ENCODE data around the gene THSD7B.

DNA sequence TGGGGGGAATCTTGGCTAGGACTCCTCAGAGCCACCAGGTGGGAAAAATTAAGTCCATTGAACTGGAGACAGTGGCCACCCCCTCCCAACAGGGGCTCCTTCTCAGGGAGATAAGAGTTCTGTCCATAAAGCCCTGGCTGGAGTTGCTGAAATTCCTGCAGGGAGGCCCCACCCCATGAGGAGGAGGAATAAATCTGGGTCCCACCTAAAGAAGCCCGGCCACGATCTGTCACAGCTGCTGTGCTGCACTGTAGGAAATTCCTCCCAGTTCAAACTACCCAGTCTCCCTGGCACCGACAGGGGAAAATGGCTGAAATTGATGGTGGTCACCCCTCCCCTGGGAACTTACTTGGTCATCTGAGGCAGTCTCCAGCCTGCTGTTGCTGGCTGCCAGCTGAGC, 215.0 kb downstream of the THSD7B start:
- TF ChIP-seq, protein P1, sequence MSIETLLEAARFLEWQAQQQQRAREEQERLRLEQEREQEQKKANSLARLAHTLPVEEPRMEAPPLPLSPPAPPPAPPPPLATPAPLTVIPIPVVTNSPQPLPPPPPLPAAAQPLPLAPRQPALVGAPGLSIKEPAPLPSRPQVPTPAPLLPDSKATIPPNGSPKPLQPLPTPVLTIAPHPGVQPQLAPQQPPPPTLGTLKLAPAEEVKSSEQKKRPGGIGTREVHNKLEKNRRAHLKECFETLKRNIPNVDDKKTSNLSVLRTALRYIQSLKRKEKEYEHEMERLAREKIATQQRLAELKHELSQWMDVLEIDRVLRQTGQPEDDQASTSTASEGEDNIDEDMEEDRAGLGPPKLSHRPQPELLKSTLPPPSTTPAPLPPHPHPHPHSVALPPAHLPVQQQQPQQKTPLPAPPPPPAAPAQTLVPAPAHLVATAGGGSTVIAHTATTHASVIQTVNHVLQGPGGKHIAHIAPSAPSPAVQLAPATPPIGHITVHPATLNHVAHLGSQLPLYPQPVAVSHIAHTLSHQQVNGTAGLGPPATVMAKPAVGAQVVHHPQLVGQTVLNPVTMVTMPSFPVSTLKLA (IDR thresholded peaks at IDR 0.05) = no peak
- TF ChIP-seq FOXK1 (CRISPR knock-in tag; IDR thresholded peaks at IDR 0.05; ENCODE audit: borderline replicate concordance, low read depth) = no peak
- TF ChIP-seq ZNF703 (CRISPR knock-in tag; IDR thresholded peaks at IDR 0.05; ENCODE audit: borderline replicate concordance) = no peak
- TF ChIP-seq ZNF138 (CRISPR knock-in tag; IDR thresholded peaks at IDR 0.05; ENCODE audit: low read depth) = no peak
- TF ChIP-seq, protein P2, sequence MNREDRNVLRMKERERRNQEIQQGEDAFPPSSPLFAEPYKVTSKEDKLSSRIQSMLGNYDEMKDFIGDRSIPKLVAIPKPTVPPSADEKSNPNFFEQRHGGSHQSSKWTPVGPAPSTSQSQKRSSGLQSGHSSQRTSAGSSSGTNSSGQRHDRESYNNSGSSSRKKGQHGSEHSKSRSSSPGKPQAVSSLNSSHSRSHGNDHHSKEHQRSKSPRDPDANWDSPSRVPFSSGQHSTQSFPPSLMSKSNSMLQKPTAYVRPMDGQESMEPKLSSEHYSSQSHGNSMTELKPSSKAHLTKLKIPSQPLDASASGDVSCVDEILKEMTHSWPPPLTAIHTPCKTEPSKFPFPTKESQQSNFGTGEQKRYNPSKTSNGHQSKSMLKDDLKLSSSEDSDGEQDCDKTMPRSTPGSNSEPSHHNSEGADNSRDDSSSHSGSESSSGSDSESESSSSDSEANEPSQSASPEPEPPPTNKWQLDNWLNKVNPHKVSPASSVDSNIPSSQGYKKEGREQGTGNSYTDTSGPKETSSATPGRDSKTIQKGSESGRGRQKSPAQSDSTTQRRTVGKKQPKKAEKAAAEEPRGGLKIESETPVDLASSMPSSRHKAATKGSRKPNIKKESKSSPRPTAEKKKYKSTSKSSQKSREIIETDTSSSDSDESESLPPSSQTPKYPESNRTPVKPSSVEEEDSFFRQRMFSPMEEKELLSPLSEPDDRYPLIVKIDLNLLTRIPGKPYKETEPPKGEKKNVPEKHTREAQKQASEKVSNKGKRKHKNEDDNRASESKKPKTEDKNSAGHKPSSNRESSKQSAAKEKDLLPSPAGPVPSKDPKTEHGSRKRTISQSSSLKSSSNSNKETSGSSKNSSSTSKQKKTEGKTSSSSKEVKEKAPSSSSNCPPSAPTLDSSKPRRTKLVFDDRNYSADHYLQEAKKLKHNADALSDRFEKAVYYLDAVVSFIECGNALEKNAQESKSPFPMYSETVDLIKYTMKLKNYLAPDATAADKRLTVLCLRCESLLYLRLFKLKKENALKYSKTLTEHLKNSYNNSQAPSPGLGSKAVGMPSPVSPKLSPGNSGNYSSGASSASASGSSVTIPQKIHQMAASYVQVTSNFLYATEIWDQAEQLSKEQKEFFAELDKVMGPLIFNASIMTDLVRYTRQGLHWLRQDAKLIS (CRISPR knock-in tag; IDR thresholded peaks at IDR 0.05) = no peak
- TF ChIP-seq, protein P3, sequence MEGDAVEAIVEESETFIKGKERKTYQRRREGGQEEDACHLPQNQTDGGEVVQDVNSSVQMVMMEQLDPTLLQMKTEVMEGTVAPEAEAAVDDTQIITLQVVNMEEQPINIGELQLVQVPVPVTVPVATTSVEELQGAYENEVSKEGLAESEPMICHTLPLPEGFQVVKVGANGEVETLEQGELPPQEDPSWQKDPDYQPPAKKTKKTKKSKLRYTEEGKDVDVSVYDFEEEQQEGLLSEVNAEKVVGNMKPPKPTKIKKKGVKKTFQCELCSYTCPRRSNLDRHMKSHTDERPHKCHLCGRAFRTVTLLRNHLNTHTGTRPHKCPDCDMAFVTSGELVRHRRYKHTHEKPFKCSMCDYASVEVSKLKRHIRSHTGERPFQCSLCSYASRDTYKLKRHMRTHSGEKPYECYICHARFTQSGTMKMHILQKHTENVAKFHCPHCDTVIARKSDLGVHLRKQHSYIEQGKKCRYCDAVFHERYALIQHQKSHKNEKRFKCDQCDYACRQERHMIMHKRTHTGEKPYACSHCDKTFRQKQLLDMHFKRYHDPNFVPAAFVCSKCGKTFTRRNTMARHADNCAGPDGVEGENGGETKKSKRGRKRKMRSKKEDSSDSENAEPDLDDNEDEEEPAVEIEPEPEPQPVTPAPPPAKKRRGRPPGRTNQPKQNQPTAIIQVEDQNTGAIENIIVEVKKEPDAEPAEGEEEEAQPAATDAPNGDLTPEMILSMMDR (CRISPR knock-in tag; IDR thresholded peaks at IDR 0.05) = no peak
- TF ChIP-seq SMARCE1 (IDR thresholded peaks at IDR 0.05; ENCODE audit: borderline replicate concordance) = no peak
- no peak for TF ChIP-seq MXI1 (IDR thresholded peaks at IDR 0.05; ENCODE audit: borderline replicate concordance, low read depth, low read length)
- TF ChIP-seq, protein P4, sequence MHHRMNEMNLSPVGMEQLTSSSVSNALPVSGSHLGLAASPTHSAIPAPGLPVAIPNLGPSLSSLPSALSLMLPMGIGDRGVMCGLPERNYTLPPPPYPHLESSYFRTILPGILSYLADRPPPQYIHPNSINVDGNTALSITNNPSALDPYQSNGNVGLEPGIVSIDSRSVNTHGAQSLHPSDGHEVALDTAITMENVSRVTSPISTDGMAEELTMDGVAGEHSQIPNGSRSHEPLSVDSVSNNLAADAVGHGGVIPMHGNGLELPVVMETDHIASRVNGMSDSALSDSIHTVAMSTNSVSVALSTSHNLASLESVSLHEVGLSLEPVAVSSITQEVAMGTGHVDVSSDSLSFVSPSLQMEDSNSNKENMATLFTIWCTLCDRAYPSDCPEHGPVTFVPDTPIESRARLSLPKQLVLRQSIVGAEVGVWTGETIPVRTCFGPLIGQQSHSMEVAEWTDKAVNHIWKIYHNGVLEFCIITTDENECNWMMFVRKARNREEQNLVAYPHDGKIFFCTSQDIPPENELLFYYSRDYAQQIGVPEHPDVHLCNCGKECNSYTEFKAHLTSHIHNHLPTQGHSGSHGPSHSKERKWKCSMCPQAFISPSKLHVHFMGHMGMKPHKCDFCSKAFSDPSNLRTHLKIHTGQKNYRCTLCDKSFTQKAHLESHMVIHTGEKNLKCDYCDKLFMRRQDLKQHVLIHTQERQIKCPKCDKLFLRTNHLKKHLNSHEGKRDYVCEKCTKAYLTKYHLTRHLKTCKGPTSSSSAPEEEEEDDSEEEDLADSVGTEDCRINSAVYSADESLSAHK (CRISPR knock-in tag; IDR thresholded peaks at IDR 0.05; ENCODE audit: borderline replicate concordance) = no peak
- TF ChIP-seq, protein P5, sequence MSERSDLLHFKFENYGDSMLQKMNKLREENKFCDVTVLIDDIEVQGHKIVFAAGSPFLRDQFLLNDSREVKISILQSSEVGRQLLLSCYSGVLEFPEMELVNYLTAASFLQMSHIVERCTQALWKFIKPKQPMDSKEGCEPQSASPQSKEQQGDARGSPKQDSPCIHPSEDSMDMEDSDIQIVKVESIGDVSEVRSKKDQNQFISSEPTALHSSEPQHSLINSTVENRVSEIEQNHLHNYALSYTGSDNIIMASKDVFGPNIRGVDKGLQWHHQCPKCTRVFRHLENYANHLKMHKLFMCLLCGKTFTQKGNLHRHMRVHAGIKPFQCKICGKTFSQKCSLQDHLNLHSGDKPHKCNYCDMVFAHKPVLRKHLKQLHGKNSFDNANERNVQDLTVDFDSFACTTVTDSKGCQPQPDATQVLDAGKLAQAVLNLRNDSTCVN (CRISPR knock-in tag; IDR thresholded peaks at IDR 0.05; ENCODE audit: borderline replicate concordance) = no peak
- TF ChIP-seq ZNF883 (CRISPR knock-in tag; IDR thresholded peaks at IDR 0.05; ENCODE audit: not compliant biosample characterization) = no peak
- TF ChIP-seq RFX5 (IDR thresholded peaks at IDR 0.05; ENCODE audit: low read depth, low read length) = no peak

All from HepG2 (cell line).